ENCODE results near the gene ZNF675.
"Not testable (repeated sequence)": the region's sequence is repeated elsewhere in the genome, so short reads cannot be mapped to it uniquely, and the experiment has no call there.

ZNF675 gene

DNA sequence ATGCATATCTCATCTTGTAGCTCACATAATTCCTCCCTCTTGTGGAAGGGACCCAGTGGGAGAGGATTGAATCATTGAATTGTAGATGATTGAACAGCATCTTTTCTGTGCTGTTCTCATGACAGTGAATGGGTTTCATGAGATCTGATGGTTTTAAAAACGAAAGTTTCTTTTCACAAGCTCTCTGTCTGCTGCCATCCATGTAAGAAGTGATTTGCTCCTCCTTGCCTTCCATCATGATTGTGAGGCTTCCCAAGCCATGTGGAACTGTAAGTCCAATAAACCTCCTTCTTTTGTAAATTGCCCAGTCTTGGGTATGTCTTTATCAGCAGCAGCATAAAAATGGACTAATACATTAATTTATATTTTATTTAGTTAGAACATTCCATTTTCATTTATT is 19.6 kb upstream of the ZNF675 start:
- no peaks in the 10 kb centered on the region for H3K27me3 ChIP-seq (replicated peaks)
- H3K36me3 ChIP-seq (replicated peaks): no peaks in the 10 kb centered on the region
- in situ Hi-C loops (cut with HindIII; ENCODE audit: low pct_ligation_motif_present, low sequenced_read_pairs): no loop called here
- no peak for TF ChIP-seq CTCF (IDR thresholded peaks at IDR 0.05; ENCODE audit: low read depth, low read length, missing control alignments)
- H3K27ac ChIP-seq: no peak overlapping the region
- no peak overlapping the region for H3K4me3 ChIP-seq (ENCODE audit: low read depth, low read length)
- DNase-seq: no peak

- in situ Hi-C loops (cut with HindIII; ENCODE audit: low pct_ligation_motif_present, low sequenced_read_pairs): no loop called here
- Histone ChIP-seq H3K4me3 (ENCODE audit: low read depth, low read length) (no peak overlapping the region), H3K36me3 (replicated peaks) (no peaks in the 10 kb centered on the region), H3K27me3 (replicated peaks) (no peaks in the 10 kb centered on the region), H3K27ac (no peak overlapping the region)
- DNase-seq: no peak
- no peak for TF ChIP-seq CTCF (IDR thresholded peaks at IDR 0.05; ENCODE audit: low read depth, low read length, missing control alignments)
Measured at GRCh38 chr19:23699521-23699860, 12.5 kb upstream of the ZNF675 start.

DNA sequence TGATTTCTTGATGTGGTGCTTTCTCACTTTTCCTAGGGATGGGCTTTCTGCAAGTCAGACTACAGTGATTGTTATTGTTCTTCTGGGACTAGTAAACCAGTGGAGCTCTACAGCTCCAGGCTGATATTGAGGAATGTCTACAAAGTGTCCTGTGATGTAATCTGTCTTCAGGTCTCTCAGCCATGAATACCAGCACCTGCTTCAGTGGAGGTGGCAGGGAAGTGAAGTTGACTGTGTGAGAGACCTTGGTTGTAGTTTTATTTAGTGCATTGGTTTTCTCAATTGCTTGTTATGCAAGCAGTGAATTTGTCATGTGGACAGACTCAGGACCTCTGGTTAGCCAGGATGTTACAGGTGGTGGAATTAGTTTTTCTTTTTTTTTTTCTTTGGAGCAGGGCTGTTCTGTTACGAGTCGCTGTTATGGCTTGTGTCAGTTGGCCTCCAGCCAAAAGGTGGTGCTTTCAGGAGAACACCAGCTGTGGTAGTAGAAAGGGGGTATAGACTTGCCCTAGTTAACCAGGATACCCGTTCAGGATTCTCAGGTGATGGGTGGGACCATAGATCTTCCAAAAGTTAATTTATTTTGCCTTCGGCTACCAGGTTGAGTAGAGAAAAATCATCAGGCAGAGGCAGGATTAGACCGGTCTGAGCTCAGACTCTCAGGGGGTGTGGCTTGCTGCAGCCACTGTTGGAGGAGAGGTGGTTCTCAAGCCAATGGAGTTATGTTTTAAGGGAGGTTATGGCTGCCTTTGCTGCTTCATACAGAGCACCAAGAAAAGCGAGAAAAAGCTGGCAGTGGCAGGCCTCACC is 11.9 kb upstream of the ZNF675 start:
- DNase-seq: no peak
- Histone ChIP-seq H3K4me3 (ENCODE audit: low read depth, low read length) (no peak overlapping the region), H3K36me3 (replicated peaks) (no peaks in the 10 kb centered on the region), H3K27ac (no peak overlapping the region), H3K27me3 (replicated peaks) (no peaks in the 10 kb centered on the region)
- TF ChIP-seq CTCF (IDR thresholded peaks at IDR 0.05; ENCODE audit: low read depth, low read length, missing control alignments): no peak
- in situ Hi-C loops (cut with HindIII; ENCODE audit: low pct_ligation_motif_present, low sequenced_read_pairs): no loop called here

DNA sequence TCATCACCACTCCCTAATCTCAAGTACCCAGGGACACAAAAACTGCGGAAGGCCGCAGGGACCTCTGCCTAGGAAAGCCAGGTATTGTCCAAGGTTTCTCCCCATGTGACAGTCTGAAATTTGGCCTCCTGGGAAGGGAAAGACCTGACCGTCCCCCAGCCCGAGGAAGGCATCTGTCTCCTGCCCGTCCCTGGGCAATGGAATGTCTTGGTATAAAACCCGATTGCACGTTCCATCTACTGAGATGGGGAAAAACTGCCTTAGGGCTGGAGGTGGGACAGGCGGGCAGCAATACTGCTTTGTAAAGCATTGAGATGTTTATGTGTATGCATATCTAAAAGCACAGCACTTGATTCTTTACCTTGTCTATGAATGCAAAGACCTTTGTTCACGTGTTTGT is 5.9 kb upstream of the ZNF675 start:
- DNase-seq; H3K27ac ChIP-seq; in situ Hi-C loops (cut with HindIII; ENCODE audit: low pct_ligation_motif_present, low sequenced_read_pairs); H3K36me3 ChIP-seq (replicated peaks); H3K4me3 ChIP-seq (ENCODE audit: low read depth, low read length); H3K27me3 ChIP-seq (replicated peaks): not testable (repeated sequence)

DNA sequence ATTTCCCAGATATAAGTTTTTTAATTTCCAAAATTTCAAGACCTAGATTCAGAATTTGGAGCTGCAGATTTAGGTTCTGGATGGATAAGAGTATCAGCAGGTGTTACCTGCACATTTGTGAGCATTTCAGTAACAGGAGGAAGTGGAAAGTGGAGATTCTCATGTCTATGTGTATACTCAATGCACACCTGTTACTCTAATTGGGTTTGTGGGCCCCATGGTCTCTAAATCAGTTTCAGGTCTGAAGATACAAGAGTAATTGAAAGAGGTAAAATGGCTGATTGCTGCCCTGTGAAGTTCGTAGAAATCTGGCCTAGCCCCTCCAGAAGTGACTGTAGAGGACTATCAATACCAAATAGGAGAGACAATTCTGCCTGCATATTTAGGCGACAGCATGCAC is 13.9 kb downstream of the ZNF675 start:
- in situ Hi-C loops (cut with HindIII; ENCODE audit: low pct_ligation_motif_present, low sequenced_read_pairs): no loop called here

GRCh38 chr19:23668606-23669005 is 18.4 kb downstream of the ZNF675 start:
- H3K4me3 ChIP-seq (ENCODE audit: low read depth, low read length); H3K27me3 ChIP-seq (replicated peaks); DNase-seq; H3K27ac ChIP-seq; in situ Hi-C loops (cut with HindIII; ENCODE audit: low pct_ligation_motif_present, low sequenced_read_pairs); H3K36me3 ChIP-seq (replicated peaks): not testable (repeated sequence)

More for the DNA sequence above, 13.9 kb downstream of the ZNF675 start:
- H3K27me3 ChIP-seq (replicated peaks): no peaks in the 10 kb centered on the region
- H3K27ac ChIP-seq: no peak overlapping the region
- H3K36me3 ChIP-seq (replicated peaks): no peaks in the 10 kb centered on the region
- no peak overlapping the region for H3K4me3 ChIP-seq (ENCODE audit: low read depth, low read length)
- DNase-seq: no peak
- no peak for TF ChIP-seq CTCF (IDR thresholded peaks at IDR 0.05; ENCODE audit: low read depth, low read length, missing control alignments)

All from brain microvascular endothelial cell (primary cell).